Measurements from ENCODE around the gene FGF12.

Gene FGF12

DNA sequence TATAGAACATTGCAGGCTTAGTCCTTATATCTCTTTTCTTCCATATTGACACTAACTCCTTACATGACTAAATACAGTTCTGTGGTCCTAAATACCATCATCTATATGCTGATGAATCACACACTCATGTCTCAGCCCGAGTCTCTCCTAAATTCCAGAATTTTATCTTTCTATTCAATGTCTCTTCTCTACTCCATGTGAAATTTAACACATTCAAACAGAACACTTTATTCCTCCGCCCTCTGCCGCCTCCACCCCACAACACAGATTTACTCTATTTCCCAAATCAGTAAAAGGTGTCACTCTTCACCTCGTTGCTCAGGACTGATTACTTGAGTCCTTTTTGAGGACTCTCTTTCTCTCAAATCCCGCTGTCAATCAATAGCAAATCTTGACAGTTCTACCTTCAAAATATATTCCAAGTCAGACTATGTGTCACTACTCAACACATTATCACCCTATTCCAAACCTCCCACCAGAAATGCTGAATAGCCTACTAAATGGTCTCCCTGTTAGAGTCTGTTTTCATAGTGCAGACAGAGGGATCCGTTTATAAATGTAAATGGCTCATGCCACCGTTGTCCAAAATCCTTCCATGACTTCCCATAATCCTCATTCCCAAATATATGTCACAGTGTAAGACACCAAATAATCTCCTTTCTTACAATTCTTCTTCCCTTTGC, 230.3 kb downstream of the FGF12 start:
- DNase-seq (ENCODE audit: low read depth in 2 of 2): no peak

DNA sequence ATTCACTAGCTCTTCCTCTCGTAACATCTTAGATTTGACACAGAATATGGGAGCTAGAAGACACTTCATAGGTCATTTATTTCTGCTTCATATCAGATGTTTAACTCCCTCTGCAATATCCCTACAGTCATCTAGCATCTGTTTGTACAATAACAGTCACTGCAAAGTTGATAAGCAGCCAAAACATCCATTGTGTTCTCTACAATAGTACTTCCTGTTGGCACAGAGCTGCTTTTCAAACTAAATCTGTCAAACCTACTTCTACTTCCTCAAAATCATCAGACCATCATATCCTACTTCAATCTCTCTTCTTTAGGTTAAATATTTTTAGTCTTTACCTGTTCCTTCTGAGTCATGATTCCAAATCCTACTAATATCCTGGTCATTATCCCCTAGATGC, 233.2 kb downstream of the FGF12 start:
- no peak for DNase-seq (ENCODE audit: low read depth in 2 of 2)

DNA sequence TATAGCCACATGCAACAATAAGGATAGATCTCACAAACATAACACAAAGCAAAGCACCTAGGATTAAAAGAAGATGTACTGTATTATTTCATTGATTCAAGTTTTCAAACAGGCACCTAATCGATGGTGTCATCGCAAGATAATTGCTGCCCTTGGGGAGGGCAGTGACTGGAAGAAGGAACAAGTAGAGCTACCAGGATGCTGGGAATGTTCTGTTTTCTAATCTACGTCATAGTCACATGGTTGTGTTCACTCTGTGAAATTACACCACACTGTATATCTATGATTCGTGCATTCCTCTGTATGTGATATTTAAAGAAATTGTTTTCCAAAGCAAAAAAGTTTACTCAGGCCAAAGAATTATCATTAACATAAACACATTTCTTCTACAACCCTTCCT, 236.6 kb downstream of the FGF12 start:
- DNase-seq (ENCODE audit: low read depth in 2 of 2): no peak

DNA sequence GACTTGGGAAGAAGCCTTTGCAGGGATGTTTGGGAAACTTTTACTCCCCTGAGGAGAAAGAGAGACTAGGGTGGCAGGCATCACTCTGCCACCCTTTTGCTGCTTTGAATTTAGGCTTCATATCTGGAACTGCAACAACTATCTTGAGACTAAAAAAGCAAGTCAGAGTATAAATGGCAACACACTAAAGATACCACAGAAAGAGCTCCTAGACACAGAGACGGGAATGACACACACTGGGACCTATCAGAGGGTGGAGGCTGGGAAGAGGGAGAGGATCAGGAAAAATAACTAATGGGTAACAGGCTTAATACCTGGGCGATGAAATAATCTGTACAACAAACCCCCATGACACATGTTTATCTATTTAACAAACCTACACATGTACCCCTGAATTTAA, 237.8 kb downstream of the FGF12 start:
- no peak for DNase-seq (ENCODE audit: low read depth in 2 of 2)

DNA sequence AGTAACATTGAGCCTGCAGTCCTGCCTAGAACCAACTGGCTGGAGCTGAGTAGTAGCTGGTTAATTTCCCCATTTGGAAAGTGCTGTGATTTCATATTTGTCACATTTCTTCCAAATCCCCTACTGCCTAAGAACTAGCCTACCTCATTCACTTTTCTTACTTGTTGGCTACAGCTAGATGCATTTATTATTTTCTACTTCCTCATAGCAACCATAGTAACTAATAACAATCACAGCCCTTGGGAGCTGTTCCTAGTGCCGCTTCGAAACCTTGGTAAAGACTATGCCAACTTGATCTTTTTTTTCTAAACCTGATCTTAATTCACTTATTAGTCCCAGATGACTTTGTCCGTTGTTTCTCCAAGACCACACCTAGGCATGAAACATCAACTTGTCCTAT, 240.3 kb downstream of the FGF12 start:
- no peak for DNase-seq (ENCODE audit: low read depth in 2 of 2)

DNA sequence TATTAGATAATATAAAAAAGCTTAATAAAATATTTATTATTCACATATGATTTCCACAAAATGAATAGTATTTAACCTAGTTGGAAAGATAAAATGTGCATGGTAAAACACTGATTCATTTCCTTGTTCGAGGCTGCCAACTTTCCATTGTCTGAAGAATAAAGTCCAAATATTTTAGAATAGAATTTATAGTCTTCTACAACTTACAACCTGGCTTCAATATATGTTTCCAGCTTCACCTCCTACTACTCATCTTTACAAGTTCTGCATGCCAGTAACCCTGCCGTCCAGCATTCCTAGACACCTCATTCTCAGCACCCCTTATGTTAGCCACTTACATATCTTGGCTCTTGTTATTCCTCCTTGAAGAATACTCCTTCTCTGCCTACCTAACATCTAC, 244.5 kb downstream of the FGF12 start:
- peak; percentile 16 to 28 for DNase-seq (ENCODE audit: low read depth in 2 of 2)

DNA sequence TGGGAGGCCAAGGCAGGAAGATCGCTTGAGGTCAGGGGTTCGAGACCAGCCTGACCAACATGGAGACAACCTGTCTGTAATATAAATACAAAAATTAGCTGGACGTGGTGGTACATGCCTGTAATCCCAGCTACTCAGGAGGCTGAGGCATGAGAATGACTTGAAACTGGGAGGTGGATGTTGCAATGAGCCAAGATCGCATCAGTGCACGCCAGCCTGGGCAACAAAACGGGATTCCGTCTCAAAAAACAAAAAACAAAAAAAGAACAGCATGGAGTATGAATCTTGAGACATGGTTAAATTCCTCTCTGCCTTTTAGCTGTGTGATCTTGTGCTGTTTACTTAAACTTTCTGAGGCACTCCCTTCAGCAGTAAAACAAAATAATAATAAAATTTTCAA, 244.9 kb downstream of the FGF12 start:
- DNase-seq (ENCODE audit: low read depth in 2 of 2): no peak

DNA sequence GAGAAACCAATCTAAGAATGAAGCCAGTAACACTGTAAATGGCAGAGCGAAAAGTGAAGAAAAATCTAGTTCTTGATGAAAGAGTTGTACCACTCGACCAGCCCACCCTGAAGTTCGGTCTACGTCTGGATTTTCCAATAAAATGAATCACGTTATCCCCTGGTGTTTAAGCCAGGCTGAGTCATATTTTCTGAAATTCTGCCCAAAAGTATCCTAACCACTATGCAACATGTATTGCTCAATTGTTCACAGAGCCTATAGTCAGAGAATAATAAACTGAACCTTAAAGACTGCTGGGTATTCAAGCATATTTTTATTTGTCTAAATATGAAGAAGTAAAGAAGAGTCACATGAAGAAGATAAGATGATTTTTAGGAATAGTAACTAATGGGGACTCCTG, 245.7 kb downstream of the FGF12 start:
- peak; percentile 60 to 70 for DNase-seq (ENCODE audit: low read depth in 2 of 2)

DNA sequence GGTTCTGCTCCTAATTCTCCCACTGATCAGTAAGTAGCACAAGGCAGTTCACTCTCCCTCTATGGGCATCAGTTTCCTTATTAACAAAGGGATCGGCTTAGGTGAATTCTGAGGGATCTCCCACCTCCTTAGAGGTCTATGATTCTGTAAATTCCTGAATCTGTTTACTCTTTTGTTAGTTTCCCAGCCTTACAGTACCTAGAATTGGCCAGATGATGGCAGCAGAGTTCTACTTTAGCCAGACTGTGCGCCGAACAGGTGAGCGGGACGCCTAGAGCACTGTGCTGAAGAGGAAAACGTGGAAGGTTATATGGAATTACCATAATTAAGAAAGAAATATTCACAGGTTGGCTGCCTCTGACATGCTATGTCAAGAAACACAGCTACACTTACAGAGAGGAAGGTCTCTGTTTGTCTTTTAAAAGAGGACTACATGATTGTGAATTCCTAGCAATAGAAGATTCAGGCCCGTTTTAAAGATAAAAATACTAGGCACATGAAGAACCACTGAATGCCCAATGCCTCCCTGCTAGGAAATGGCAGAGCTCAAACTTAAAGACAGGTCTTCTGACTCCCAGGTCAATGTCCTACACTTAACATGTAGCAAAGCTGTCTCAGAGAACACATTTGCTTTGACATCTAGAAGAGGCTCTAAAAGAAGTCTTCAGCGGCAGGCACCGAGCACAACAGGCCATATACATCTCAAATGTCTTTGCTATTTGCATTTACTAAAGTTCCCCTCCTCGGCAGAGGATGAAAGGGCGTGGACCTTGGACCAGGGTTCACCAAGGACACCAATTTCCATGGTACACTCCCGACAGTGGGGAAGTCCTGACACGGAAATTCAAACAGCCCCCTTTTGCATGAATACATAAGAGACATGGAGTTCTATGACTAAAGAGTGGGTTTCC, 259.9 kb downstream of the FGF12 start:
- no peak for DNase-seq (ENCODE audit: low read depth in 2 of 2)

DNA sequence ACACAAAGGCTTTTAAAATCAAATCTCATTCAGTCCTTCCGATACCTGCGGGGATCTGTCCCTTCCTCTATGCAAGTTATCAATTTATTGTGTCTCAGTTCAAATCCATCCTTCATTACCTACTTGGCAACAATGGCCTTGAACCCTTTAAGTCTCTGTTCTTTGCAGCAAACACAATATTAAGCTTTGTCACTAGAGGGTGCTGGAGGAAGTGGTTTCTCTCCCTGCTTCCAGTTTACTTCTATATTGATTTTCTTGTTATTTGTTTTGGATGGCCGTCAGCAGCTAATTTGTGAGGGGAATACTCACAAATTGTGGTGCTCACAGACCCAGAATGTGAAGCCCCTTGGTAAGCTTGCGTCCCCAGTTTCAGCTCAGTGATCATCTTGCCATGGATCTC, 278.3 kb downstream of the FGF12 start:
- no peak for DNase-seq (ENCODE audit: low read depth in 2 of 2)

DNA sequence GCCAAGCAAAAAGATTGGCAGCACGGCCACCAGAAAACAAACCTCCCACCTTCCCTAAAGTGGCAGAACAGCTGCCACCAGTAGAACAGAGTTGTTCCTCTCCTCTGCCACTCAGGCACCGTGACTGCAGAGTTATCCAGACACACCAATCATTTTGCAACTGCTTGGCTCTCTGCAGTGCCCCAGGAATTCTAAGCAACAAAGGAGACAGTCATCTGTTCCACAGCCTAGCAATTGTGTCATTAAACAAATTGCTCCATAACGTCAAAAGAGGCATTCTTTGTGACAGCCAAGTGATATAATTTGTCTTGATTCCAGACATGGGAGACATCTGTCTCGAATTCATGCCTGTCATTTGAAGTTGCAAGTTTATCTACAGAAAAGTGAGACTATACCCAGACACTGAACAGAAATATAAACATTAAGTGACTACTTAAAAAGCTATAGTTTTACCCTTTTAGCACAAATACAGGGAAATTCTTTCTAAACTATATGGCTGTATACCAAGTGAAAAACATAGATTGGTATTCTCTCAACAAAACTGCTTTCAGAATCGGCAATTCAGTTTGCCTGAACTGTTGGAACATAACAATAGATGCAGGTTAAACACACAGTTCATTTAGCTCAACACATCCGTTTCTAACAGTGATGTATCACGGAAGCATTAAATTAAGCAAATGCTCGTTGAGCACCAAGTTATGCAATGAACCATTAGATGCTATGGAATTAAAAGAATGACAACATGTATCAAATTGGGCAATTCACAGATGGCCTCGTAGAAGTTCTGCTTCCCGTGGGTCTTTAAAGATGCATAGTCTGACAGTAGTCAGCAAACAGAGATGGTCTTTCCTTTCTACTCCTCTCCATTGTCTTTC, 281.3 kb downstream of the FGF12 start:
- DNase-seq (ENCODE audit: low read depth in 2 of 2): no peak

DNA sequence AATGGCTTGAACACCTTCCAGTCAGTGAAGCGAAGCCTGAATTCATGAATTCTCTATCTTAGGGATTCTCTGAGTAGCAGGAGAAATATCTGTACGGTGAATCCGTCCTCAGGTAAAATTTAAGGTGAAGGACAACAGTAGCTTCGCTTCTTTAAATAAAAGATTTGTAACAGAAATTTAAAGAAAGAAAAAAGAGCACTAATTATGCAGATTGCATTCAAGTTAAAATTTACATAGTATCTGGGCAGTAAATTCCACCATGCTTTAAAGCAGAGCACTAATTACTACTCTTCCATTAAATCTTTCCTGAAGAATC, 282.6 kb downstream of the FGF12 start:
- no peak for DNase-seq (ENCODE audit: low read depth in 2 of 2)

DNA sequence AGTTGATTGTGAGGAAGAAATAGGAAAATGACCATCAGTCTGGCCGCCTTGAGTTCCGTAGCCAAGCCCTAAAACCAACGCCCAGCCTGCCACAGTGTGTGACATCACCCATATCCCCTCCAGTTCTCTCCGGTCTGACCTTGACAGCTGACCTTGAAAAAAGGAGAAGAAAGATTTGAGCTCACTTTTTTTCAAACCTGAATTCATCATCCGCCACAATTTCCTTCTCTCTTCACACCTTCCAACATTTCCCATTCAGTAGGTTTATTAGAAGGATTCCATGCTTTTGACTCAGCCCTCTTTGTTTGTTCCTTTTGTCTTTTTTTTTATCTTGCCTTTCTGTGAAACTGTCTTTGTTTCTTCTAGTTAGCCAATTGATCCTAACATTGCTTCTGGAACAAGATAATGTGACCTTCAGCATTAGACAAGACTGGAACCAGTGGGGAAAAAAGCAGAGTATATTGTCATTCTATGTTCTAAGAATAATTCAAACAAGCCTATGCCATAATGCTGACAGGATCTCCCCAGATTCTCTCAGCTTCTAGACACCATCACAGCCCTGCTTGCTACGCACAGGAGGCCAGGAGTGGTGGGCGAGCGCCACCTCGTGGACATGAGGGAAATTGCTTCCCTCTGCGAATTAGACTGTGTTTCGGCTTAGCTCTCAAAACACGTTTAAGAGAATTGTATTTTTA, 283.1 kb downstream of the FGF12 start:
- no peak for DNase-seq (ENCODE audit: low read depth in 2 of 2)

DNA sequence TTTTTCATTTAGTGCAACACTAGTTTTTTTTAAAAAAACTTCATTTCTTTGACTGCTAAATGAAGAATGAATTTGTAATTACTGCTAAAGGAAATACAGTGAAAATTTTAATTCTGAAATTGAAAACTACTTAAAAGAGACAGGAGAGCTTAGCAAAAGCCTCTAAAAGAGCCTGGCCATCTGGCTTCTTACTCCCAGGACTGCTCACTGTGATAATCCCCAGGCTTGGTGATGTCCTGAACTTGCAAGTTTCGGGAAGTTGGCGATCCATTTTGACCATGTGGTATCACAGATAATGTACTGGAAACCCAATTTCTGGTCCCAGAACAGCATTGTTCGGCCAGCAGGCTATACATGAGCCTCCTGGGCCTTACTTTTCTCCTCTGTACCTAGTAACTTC, 292.1 kb downstream of the FGF12 start:
- DNase-seq (ENCODE audit: low read depth in 2 of 2): no peak

DNA sequence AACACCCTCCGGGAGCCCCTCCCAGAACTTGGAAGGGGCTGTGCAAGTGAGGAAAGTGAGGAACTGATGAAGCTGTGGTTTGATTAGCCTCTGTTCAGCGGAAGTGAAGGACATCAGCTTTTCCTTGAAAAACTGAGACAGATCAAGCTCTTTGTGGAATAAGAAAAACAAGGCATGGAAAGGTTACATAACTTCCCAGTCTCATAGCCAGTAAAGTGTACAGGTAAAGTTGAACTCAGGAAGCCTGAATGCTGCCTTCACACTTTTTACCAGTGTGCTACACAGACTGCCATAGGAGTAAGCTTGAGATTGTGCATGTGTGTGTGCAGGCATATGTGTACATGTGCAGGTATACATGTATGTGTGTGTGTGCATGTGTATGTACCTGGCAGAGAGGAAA, 293.2 kb downstream of the FGF12 start:
- no peak for DNase-seq (ENCODE audit: low read depth in 2 of 2)

DNA sequence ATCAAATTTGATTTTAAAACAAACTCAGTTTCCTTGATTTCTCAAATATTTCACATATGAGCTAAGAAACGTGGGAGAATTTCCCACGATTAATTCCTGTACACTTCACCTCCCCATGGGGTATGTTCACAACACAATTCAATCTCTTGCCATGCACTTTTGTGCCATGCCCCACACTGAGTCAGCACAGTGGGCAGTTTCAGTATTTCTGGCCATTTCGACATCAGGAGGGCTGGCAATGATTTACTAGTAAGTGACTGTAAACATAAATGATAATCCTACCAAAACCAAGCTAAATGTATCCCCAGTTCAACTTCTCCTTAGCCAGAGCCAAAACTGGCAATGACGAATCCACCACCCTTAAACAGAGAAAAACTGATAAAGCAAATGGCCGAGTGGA, 293.6 kb downstream of the FGF12 start:
- DNase-seq (ENCODE audit: low read depth in 2 of 2): no peak

DNA sequence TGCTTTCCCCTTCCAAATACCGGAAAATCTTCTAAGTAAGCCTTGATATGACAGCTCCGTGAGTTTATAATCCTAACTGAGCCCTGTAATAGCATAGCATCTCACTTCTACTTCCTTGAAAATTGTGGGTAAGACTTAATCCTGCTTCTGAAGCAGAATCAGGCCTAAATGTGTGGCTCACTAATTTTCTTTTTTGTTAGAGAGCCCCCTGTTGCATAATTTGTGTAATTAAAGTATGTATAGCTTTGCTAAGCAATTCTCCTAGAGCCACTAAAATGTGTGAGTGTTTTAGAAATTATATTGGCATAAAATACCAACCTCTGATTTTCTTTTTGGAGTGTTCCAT, 304.4 kb downstream of the FGF12 start:
- no peak for DNase-seq (ENCODE audit: low read depth in 2 of 2)

DNA sequence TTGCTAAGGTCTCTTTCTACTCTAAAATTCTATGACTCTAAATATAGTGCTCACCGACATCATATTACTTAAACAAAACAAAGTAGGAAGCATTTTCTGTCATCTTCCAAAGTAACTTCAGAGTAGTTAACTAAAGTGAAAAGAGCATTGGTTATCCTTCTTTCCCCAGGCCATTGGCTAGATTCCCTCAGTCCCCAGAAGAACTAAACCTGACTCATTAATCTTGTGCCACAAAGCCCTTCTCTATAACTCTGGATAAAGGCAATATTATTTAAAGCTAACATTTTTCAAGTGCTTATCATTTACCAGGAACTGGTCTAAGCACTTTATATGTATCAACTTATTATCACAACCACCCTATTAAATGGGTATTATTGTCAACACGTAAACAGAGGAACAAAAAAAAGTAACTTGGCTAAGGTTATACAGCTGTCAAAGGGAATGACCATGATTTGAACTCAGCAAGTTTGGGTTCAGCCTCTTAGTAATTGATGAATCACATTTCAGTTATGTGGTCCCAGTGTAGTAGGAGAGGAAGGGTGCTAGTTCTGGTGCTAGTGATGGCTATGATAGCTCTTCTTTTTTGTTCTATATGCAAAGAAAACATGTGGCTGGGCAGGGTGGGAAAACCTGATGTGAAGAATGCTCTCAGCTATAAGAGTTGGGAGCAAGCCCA, 304.9 kb downstream of the FGF12 start:
- DNase-seq (ENCODE audit: low read depth in 2 of 2): no peak

DNA sequence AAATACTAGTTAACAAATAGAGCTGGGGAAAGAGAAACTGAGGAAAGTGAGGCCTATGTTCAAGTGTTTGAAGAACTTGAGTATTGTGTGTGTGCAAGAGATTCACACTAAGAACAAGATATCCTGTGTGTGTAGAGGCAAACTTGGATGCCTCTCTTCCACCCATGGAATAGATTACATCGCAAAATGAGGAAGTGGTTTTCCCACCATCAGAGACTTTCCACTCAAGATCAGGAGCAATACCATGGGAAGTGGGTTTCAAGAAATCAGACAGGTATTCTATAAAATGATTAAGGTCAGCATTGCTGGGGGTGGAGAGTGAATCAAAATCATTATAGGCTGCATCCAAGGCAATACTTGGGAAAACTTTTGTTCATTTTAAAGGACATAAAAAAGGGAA, 308.0 kb downstream of the FGF12 start:
- DNase-seq (ENCODE audit: low read depth in 2 of 2): no peak

DNA sequence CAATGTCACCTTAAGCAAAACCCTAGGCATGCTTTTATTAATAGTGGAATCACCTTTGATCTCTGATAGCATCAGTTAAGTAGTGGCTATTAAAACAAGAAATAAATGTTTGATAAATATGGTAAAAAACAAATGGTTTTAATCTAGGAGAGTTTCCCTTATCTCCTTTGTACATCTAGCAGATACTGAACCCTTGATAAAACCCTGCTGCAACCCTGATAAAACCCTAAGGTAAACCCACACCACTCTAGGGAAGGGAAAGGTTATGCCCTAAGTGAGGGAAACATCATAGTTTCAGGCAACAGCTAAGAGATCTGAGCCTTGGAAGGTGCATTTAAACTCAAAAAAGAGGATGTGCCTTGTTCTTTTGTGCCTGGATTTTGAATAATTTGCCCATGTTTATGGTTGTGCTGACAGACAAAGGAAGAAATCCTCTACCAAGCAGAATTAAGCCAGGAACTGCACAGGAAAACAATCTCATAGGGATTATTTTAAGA, 309.7 kb downstream of the FGF12 start:
- no peak for DNase-seq (ENCODE audit: low read depth in 2 of 2)

DNA sequence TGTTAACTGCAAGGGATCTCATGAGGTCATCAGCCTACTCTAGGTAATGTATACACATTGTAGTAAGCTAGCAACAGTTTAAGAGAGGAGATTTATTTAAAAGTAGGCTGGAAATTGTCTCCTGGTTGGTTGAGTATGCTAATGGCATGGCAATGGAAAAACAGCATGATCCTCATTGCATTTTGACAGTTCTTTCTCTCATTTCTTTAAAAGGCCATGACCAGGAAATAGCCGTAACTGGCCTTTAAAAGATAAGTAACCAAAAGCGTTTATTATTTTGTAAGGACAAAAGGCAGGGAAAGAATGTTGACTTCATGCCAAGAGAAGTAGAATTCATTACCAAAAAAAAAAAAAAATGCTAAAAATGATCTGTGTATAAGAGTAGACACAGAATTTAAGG, 310.3 kb downstream of the FGF12 start:
- no peak for DNase-seq (ENCODE audit: low read depth in 2 of 2)
